HS-27A (cell line): ENCODE measurements around the gene MSH5.

Source experiments
- DNase-seq: peaks from one replicate; pipeline ENCODE4 v3.0.0-alpha.2; 2012; ENCODE audit warnings: low read depth, missing footprints

MSH5 gene

DNA sequence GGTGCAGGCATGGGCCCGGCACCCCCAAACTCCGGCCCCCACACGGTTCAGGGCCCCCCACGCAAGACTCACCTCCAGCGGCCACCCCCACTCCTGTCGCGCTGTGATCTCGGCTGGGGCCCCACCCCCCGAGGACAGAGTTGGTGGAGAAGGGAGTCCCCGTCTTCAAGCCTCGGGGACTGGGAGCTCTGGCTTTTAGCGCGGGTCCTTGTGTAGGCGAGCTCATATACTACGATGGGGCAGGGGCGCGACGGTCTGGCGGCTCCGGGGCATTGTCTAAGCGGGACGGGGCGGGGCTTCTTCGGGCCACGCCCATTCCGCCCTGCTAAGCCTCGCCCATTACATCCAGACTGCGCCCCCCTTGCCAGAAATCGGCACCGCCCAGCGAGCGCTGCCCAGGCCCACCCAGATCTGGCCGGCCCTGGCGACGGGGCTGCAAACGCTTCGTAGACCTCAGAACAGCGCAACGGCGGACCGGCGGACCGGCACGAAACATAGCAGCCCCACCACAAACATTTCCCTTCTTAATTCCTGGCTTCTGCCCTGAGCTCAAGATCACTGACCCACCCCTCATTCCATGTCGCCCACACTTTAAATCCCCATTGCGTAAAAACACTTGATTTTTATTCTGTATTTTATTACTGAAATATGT lies 9.7 kb upstream of the MSH5 start:
- no peak for DNase-seq

GRCh38 chr6:31730631-31731086 lies 9.1 kb upstream of the MSH5 start:
- no peak for DNase-seq

- no peak for DNase-seq
These were observed 7.8 kb upstream of the MSH5 start for GRCh38 chr6:31732029-31732428.

GRCh38 chr6:31733734-31734133 lies 6.1 kb upstream of the MSH5 start:
- DNase-seq: no peak

GRCh38 chr6:31734247-31734820 lies 5.5 kb upstream of the MSH5 start:
- DNase-seq: no peak

DNA sequence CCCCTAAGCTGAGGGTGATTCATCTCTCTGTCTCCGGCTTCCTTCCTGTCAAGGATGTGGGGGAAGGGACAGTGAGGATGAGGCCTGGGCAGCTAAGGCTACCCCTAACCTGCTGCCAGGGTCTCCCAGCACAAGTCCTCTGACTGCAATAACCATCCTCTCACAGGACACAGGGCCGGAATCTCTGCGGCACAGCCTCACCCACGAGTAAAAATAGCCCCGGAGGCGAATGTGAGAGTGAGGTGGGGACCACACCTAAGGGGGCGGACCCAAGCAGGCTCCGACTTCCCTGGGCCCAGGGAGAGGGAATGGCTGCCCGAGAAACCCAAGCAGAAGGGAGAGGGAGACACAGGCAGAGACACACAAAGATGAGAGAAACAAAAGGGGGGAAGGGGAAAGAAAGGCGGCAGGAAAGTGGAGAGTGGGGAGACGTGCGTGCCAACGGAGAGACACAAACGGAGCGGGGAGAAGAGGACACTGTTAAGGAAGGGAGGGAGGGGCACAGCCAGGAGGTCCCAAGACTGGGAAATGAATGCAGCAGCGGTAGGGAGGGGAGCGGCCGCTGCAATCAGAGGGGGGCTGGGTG lies 4.9 kb upstream of the MSH5 start:
- peak; percentile 66 for DNase-seq

GRCh38 chr6:31736021-31736767 lies 3.6 kb upstream of the MSH5 start, which contains the start of gene CLIC1:
Gene CLIC1 (minus strand): TSS chr6:31736530. CDS start chr6:31736300, 230 bp downstream.
- DNase-seq: peak; percentile 68

- no peak for DNase-seq
These were observed 3.0 kb upstream of the MSH5 start for GRCh38 chr6:31736768-31737314.

- DNase-seq: no peak
These were observed 2.4 kb upstream of the MSH5 start for GRCh38 chr6:31737315-31737990.

DNA sequence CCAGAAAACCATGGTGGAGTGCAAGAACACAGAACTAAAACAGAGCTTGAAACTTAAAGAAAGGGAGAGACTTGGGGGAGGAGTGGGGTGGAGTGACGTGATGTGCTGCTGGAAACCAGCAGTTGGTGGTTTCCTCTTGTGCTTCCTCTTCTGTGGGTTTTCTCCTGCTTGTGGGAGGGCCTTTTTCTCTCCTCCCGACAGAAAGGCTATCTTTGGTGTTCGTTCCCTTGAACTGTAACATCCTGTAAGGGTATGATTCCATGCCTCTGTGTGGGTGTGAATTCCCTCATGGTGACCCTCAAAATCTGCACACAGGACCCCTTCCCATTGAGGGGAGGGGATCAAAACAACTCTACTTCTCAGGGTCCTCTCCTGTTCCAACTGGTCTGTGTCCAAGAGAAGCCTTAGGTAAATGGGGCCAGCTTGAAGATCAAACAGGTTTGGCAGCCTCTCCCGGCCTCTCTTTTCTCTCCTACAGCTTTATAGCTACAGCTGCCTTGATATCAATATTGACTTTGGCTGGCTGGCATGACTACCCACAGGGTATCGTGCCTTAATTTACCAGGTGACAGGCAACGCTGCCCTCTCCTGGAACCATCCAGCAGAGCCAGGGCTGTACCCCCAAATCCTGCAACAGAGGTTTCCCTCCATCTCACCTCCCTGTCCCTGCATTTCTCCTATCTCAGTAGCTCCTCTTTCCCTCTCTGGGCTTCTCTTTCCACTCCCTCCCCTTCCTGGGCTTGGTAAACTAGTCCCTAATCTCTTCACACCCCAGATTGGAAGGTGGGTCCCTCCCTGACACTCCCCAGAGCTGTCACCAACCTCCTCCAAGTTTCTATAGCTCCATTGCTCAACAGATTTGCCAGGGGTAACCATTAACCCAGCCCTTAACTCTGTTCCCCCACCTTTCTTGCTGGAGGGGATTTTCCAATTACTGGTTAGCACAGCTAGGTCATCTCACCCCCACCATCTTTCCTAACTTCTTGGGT lies 1.5 kb upstream of the MSH5 start:
- DNase-seq: peak; percentile 56

- no peak for DNase-seq
These were observed 805 bp downstream of the MSH5 start for GRCh38 chr6:31740397-31741223.

DNA sequence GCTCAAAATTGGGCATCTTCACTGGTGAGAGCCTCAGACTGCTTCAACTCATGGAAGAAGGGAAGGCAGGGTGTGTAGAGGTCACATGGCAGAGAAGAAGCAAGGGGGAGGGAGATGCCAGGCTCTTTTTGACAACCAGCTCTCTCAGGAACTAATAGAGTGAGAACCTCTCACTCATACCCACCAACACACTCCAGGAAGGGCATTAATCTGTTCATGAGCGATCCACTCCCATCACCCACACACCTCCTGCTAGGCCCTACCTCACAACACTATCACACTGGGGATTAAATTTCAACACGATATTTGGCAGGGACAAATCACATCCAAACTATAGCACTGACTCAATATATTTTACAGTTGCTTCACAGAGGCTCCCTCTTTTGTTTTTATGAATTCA lies 2.0 kb downstream of the MSH5 start:
- no peak for DNase-seq

- no peak for DNase-seq
These were observed 3.1 kb downstream of the MSH5 start for GRCh38 chr6:31742894-31743293.

DNA sequence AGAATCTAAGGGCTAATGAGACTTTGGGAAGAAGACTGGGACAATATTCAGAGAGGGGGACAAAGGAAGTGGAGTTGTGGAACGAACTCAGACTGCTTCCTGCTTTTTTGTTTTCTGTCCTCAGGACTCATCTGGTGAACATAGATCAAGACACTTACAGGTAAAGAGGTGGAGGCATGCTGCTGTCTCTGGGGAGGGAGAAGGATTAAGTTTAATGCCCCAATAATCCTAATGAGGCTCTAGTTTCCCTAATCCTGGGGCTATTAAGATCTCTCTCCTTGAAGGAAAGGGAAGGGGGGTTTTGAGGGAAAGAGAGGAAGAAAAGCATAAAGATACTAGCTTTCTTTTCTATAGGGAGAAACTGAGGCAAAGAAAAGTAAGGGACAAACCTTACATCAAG lies 4.6 kb downstream of the MSH5 start:
- DNase-seq: no peak

- DNase-seq: no peak
These were observed 9.7 kb downstream of the MSH5 start for GRCh38 chr6:31749301-31750036.

- no peak for DNase-seq
These were observed 10.7 kb downstream of the MSH5 start for GRCh38 chr6:31750411-31751022.

GRCh38 chr6:31752739-31753319 lies 13.0 kb downstream of the MSH5 start:
- no peak for DNase-seq

GRCh38 chr6:31758281-31758680 lies 18.5 kb downstream of the MSH5 start:
- DNase-seq: no peak
